A549 (cell line): Measurements from ENCODE around the gene SLCO2B1.

Source experiments
- CBX8 ChIP-seq: fragments of 200-600 bp; sonication (generic); IDR thresholded peaks from 2 replicates; pipeline ENCODE4 v1.6.1; 2016
- HEYL ChIP-seq: fragments of 250-450 bp; sonication (Bioruptor Pico); IDR thresholded peaks from 2 replicates; pipeline ENCODE4 v1.8.0; 2021; ENCODE audit warnings: mild to moderate bottlenecking, moderate library complexity
- TF ChIP-seq, protein P1 (sequence below): fragments of >200 bp; sonication (Bioruptor Twin); formaldehyde crosslinking; IDR thresholded peaks from 3 replicates; pipeline ENCODE4 v1.5.1; 2016
- TF ChIP-seq, protein P2 (sequence below): fragments of 250-450 bp; sonication (Bioruptor Pico); IDR thresholded peaks from 2 replicates; pipeline ENCODE4 v1.5.0; 2021; ENCODE audit warnings: mild to moderate bottlenecking, moderate library complexity, borderline replicate concordance

DNA sequence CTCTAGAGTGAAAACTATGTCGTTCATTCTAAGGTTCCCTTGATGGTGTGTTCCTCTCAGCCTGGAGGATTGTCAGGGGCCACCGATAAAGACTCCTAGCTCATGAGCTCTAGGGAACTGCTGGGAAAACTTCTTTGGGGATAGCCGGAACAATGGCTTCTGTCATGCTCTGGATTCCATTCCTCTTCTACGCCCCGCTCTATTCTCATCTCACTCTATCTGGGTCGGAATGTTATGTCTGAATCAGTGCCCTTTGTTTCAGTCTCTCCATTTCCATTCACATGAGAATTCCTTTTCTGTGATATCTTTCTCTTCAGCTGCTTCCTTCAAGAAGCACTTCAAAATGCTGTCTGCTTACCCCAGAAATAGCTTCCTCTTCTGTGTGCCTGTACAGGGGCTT lies 16.9 kb upstream of the SLCO2B1 start:
- TF ChIP-seq, protein P1, sequence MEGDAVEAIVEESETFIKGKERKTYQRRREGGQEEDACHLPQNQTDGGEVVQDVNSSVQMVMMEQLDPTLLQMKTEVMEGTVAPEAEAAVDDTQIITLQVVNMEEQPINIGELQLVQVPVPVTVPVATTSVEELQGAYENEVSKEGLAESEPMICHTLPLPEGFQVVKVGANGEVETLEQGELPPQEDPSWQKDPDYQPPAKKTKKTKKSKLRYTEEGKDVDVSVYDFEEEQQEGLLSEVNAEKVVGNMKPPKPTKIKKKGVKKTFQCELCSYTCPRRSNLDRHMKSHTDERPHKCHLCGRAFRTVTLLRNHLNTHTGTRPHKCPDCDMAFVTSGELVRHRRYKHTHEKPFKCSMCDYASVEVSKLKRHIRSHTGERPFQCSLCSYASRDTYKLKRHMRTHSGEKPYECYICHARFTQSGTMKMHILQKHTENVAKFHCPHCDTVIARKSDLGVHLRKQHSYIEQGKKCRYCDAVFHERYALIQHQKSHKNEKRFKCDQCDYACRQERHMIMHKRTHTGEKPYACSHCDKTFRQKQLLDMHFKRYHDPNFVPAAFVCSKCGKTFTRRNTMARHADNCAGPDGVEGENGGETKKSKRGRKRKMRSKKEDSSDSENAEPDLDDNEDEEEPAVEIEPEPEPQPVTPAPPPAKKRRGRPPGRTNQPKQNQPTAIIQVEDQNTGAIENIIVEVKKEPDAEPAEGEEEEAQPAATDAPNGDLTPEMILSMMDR = no peak
- no peak for TF ChIP-seq CBX8
- TF ChIP-seq, protein P2, sequence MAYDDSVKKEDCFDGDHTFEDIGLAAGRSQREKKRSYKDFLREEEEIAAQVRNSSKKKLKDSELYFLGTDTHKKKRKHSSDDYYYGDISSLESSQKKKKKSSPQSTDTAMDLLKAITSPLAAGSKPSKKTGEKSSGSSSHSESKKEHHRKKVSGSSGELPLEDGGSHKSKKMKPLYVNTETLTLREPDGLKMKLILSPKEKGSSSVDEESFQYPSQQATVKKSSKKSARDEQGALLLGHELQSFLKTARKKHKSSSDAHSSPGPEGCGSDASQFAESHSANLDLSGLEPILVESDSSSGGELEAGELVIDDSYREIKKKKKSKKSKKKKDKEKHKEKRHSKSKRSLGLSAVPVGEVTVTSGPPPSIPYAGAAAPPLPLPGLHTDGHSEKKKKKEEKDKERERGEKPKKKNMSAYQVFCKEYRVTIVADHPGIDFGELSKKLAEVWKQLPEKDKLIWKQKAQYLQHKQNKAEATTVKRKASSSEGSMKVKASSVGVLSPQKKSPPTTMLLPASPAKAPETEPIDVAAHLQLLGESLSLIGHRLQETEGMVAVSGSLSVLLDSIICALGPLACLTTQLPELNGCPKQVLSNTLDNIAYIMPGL = no peak
- TF ChIP-seq HEYL (CRISPR knock-in tag) = no peak
